Muscle layer of colon (tissue), 2 donors: ENCODE measurements around the gene TNFAIP2.

ENCODE experiments used
- H3K27ac ChIP-seq: one replicate; pipeline ENCODE4 v1.7.0; 2013; ENCODE audit warnings: low read depth, mild to moderate bottlenecking, low read length, moderate library complexity
- H3K27me3 ChIP-seq, 2 donors: one replicate each; pipeline ENCODE4 v1.7.0; 2013; ENCODE audit warnings: low read length in 2 of 2, mild to moderate bottlenecking in 2 of 2; ENCODE audit not compliant: insufficient read depth in 2 of 2, control insufficient read depth in 1 of 2
- H3K36me3 ChIP-seq: one replicate; pipeline ENCODE4 v1.7.0; 2013; ENCODE audit warnings: mild to moderate bottlenecking, low read length; ENCODE audit not compliant: insufficient read depth
- H3K4me1 ChIP-seq: one replicate; pipeline ENCODE4 v1.7.0; 2013; ENCODE audit warnings: mild to moderate bottlenecking, low read length; ENCODE audit not compliant: insufficient read depth
- H3K4me3 ChIP-seq, 2 donors: one replicate each; pipeline ENCODE4 v1.7.0; 2013; ENCODE audit warnings: low read length in 2 of 2, low read depth in 1 of 2, mild to moderate bottlenecking in 1 of 2, moderate library complexity in 1 of 2
- H3K9ac ChIP-seq: one replicate; pipeline ENCODE4 v1.7.0; 2013; ENCODE audit warnings: low read length
- H3K9me3 ChIP-seq: one replicate; pipeline ENCODE4 v1.7.0; 2013; ENCODE audit warnings: mild to moderate bottlenecking, low read length
- donor health status: abdominal sarcoma.
- donor health status: Adenocarcinoma of cecum.

Gene TNFAIP2

GRCh38 chr14:103103461-103104388 lies 19.5 kb upstream of the TNFAIP2 start:
- no peak overlapping the region for H3K4me3 ChIP-seq
- no peak overlapping the region for H3K27ac ChIP-seq
- H3K9me3 ChIP-seq, result no peaks in the 10 kb centered on the region
- no peaks in the 10 kb centered on the region for H3K36me3 ChIP-seq
- no peak overlapping the region for H3K9ac ChIP-seq
- peaks cover 0 to 55% of the 10 kb centered on the region in 2 donors for H3K27me3 ChIP-seq
- H3K4me1 ChIP-seq, result peaks cover 7% of the 10 kb centered on the region

- no peak overlapping the region for H3K27ac ChIP-seq
- peaks cover 0 to 52% of the 10 kb centered on the region in 2 donors for H3K27me3 ChIP-seq
- no peak overlapping the region for H3K4me3 ChIP-seq
- H3K9ac ChIP-seq, result no peak overlapping the region
- no peaks in the 10 kb centered on the region for H3K9me3 ChIP-seq
- no peaks in the 10 kb centered on the region for H3K36me3 ChIP-seq
- H3K4me1 ChIP-seq, result peaks cover 7% of the 10 kb centered on the region
Measured at GRCh38 chr14:103104389-103104653, 18.9 kb upstream of the TNFAIP2 start.

DNA sequence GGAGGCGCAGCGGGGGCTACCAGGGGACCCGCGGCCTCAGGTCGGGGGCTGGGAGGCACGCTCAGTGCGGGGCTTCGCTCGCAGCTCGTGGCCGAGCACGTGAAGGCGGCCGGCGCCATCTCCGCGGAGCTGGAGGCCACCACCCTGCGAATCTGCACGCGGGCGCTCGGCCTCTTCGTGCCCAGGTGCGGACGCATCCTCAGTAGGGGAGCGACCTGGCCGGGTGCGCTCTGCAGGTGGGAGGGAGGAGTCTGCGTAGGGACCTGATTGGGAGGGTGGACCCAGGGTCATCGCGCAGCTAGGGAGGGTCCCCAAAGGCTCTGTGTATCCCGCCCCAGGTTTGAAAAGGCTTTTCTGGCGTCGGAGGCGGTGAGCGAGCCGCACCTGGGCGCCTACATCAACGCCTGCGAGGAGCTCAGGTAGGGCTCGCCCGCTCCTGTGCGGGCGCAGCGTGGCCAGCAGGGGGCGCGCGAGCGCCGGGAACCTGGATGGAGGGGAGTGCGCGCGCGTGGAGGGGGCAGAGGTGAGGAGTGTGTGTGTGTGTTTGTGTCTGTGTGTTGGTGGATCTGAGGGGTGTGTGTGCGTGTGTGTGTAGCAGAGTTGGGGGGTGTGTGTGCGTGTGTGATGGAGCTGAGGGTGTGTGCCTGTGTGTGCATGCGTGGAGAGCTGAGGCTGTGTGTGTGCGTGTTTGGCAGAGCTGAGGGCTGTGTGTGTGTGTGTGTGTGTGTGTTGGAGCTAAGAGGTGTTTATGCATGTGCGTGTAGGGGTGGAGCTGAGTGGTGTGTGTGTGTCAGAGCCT lies 18.4 kb upstream of the TNFAIP2 start:
- Histone ChIP-seq H3K4me3 (no peak overlapping the region), H3K27ac (no peak overlapping the region), H3K9ac (no peak overlapping the region), H3K4me1 (peaks cover 7% of the 10 kb centered on the region), H3K27me3 (peaks cover 0 to 50% of the 10 kb centered on the region in 2 donors), H3K9me3 (no peaks in the 10 kb centered on the region), H3K36me3 (no peaks in the 10 kb centered on the region)

GRCh38 chr14:103105580-103106150 lies 17.6 kb upstream of the TNFAIP2 start:
- Histone ChIP-seq H3K27ac (no peak overlapping the region), H3K36me3 (no peaks in the 10 kb centered on the region), H3K27me3 (peaks cover 0 to 50% of the 10 kb centered on the region in 2 donors), H3K9ac (no peak overlapping the region), H3K9me3 (no peaks in the 10 kb centered on the region), H3K4me1 (peaks cover 10% of the 10 kb centered on the region), H3K4me3 (no peak overlapping the region)

DNA sequence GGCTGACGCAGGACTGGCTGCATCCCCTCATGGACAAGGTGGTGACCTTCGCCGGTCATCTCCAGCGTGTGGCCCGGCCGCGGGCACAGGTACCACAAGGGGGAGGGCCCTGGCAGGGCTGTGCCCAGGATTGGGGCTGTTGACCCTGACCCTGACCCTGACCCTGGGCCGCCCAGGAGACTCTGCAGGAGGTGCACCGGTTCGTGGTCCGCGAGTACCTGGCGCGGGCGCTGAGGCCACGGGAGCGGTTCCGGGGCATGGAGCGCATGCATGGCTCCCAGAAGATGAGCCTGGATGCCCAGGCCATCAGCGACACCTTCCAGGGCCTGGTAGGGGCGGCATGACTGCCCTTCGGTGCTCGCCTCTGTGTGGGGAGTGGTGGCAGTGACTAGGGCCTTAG lies 15.8 kb upstream of the TNFAIP2 start:
- Histone ChIP-seq H3K27me3 (peaks cover 0 to 37% of the 10 kb centered on the region in 2 donors), H3K9ac (no peak overlapping the region), H3K27ac (no peak overlapping the region), H3K9me3 (no peaks in the 10 kb centered on the region), H3K36me3 (no peaks in the 10 kb centered on the region), H3K4me1 (peaks cover 14% of the 10 kb centered on the region), H3K4me3 (no peak overlapping the region)

DNA sequence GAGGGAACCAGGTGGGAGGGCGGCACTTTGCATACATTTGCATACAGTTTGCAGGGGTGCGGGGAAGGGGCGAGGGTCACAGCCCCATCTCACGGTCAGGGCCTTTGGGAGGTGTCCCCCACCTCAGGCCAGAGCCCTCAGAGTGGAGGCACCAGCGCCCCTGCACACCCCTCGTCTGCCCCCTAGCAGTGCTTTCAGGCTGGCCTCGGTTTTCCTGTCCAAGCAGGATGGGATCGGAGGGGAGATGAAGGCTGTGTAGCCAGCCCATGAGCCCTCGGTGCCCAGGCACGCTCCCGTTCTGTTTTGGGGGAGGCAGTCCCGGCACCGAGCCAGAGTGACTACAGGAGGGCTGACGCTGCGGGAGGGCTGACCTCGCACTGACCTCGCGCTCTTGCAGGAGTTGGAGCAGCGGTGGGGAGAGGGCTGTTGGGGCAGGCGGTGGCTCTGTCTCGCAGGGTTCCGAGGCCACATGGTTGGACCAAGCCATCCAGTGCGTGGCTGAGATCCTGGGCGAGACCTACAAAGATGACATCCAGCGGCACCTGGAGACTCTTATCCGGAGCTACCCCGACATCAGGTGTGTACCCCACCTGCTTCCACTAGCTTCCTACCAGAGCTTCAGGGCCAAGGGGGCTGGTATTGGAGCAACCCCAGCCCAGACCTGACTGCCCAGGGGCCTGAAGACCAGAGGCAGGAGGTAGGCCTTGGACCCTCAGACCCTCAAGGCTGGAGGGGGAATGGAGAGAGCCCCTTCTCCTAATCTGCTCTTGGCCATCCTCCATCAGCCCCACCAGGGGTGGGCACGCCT lies 15.1 kb upstream of the TNFAIP2 start:
- Histone ChIP-seq H3K36me3 (no peaks in the 10 kb centered on the region), H3K27me3 (peaks cover 0 to 30% of the 10 kb centered on the region in 2 donors), H3K27ac (no peak overlapping the region)

GRCh38 chr14:103108749-103109207 lies 14.5 kb upstream of the TNFAIP2 start:
- H3K9ac ChIP-seq, result no peak overlapping the region
- peaks cover 14% of the 10 kb centered on the region for H3K4me1 ChIP-seq
- no peaks in the 10 kb centered on the region for H3K9me3 ChIP-seq
- H3K27me3 ChIP-seq, result peaks cover 0 to 24% of the 10 kb centered on the region in 2 donors
- H3K4me3 ChIP-seq, result no peak overlapping the region
- H3K36me3 ChIP-seq, result no peaks in the 10 kb centered on the region
- H3K27ac ChIP-seq, result no peak overlapping the region

More for the DNA sequence above, 15.1 kb upstream of the TNFAIP2 start:
- Histone ChIP-seq H3K9me3 (no peaks in the 10 kb centered on the region), H3K4me1 (peaks cover 14% of the 10 kb centered on the region), H3K4me3 (no peak overlapping the region), H3K9ac (no peak overlapping the region)

GRCh38 chr14:103109535-103110441 lies 13.5 kb upstream of the TNFAIP2 start:
- Histone ChIP-seq H3K9ac (no peak overlapping the region), H3K9me3 (no peaks in the 10 kb centered on the region), H3K36me3 (no peaks in the 10 kb centered on the region), H3K27me3 (peaks cover 0 to 14% of the 10 kb centered on the region in 2 donors), H3K4me1 (peaks cover 14% of the 10 kb centered on the region), H3K27ac (peak overlapping the region; percentile 32), H3K4me3 (no peak overlapping the region)

GRCh38 chr14:103110681-103111231 lies 12.5 kb upstream of the TNFAIP2 start:
- no peaks in the 10 kb centered on the region for H3K36me3 ChIP-seq
- no peak overlapping the region for H3K9ac ChIP-seq
- H3K4me3 ChIP-seq, result no peak overlapping the region
- H3K27ac ChIP-seq, result peak overlapping the region; percentile 34
- peaks cover 7% of the 10 kb centered on the region for H3K4me1 ChIP-seq
- H3K9me3 ChIP-seq, result no peaks in the 10 kb centered on the region
- peaks cover 0 to 5% of the 10 kb centered on the region in 2 donors for H3K27me3 ChIP-seq
